A549 (cell line): Measurements from ENCODE around the gene IGFBP5.

Experiments used
- CHD2 ChIP-seq: fragments of 150-350 bp; IDR thresholded peaks from 2 replicates; pipeline ENCODE4 v1.6.1; 2014; ENCODE audit warnings: low read length; ENCODE audit not compliant: partially characterized antibody
- CTCF ChIP-seq: fragments of >200 bp; sonication (Bioruptor Twin); formaldehyde crosslinking; IDR thresholded peaks from 3 replicates; pipeline ENCODE4 v1.5.1; 2016
- EHMT2 ChIP-seq: fragments of 200-600 bp; sonication (generic); IDR thresholded peaks from 2 replicates; pipeline ENCODE4 v1.6.1; 2016; ENCODE audit warnings: antibody characterized with exemption, low read depth, mild to moderate bottlenecking, moderate library complexity
- HOXB5 ChIP-seq: fragments of 250-450 bp; sonication (Bioruptor Pico); IDR thresholded peaks from 2 replicates; pipeline ENCODE4 v1.5.0; 2020; ENCODE audit warnings: mild to moderate bottlenecking, moderate library complexity
- JUN ChIP-seq, 2 experiments: fragments of >200 bp; sonication (Bioruptor Twin); formaldehyde crosslinking; IDR thresholded peaks; 2 replicates in 1 of 2; 3 replicates in 1 of 2; pipeline ENCODE4 v1.6.1; 2016 to 2017
- JUNB ChIP-seq: fragments of >200 bp; sonication (Bioruptor Twin); formaldehyde crosslinking; IDR thresholded peaks from 2 replicates; pipeline ENCODE4 v1.6.1; 2016
- MAFK ChIP-seq: fragments of 450-650 bp; IDR thresholded peaks from 2 replicates; pipeline ENCODE4 v1.6.1; 2014; ENCODE audit not compliant: partially characterized antibody
- MAX ChIP-seq: IDR thresholded peaks from 2 replicates; pipeline ENCODE4 v1.6.1; 2012
- POLR2A ChIP-seq: IDR thresholded peaks from 2 replicates; pipeline ENCODE4 v1.6.1; 2012; ENCODE audit warnings: mild to moderate bottlenecking, low read length
- REST ChIP-seq: fragments of 200-600 bp; sonication (generic); IDR thresholded peaks from 2 replicates; pipeline ENCODE4 v1.6.1; 2016; ENCODE audit warnings: antibody characterized with exemption, mild to moderate bottlenecking, moderate library complexity
- RNF2 ChIP-seq: fragments of 200-600 bp; sonication (generic); IDR thresholded peaks from 2 replicates; pipeline ENCODE4 v1.6.1; 2016; ENCODE audit warnings: low read depth, mild to moderate bottlenecking, antibody characterized with exemption, moderate library complexity, borderline replicate concordance

- TF ChIP-seq JUN (IDR thresholded peaks at IDR 0.05), result no peak
- TF ChIP-seq REST, result no peak
- no peak for TF ChIP-seq JUNB
- no peak for TF ChIP-seq CTCF
- TF ChIP-seq HOXB5 (CRISPR knock-in tag), result no peak
- TF ChIP-seq CHD2, result no peak
- TF ChIP-seq MAX, result no peak
- no peak for TF ChIP-seq EHMT2
- no peak for TF ChIP-seq MAFK
- TF ChIP-seq POLR2A, result no peak
- TF ChIP-seq RNF2, result no peak
Measured at GRCh38 chr2:216711348-216711747, 16.0 kb upstream of the IGFBP5 start.
